Astrocyte (in vitro differentiated cells and primary cell): ENCODE data around the gene CLASRP.

Experiments used
- EZH2 ChIP-seq: IDR thresholded peaks from 2 replicates; pipeline ENCODE4 v1.6.1; 2012; ENCODE audit warnings: mild to moderate bottlenecking, low read length, inconsistent platforms; ENCODE audit not compliant: insufficient read depth
- TF ChIP-seq, protein P1 (sequence below): IDR thresholded peaks from 2 replicates; pipeline ENCODE4 v1.5.1; 2011; ENCODE audit warnings: low read depth, mild to moderate bottlenecking, inconsistent platforms, low read length, moderate library complexity; ENCODE audit not compliant: insufficient read depth

DNA sequence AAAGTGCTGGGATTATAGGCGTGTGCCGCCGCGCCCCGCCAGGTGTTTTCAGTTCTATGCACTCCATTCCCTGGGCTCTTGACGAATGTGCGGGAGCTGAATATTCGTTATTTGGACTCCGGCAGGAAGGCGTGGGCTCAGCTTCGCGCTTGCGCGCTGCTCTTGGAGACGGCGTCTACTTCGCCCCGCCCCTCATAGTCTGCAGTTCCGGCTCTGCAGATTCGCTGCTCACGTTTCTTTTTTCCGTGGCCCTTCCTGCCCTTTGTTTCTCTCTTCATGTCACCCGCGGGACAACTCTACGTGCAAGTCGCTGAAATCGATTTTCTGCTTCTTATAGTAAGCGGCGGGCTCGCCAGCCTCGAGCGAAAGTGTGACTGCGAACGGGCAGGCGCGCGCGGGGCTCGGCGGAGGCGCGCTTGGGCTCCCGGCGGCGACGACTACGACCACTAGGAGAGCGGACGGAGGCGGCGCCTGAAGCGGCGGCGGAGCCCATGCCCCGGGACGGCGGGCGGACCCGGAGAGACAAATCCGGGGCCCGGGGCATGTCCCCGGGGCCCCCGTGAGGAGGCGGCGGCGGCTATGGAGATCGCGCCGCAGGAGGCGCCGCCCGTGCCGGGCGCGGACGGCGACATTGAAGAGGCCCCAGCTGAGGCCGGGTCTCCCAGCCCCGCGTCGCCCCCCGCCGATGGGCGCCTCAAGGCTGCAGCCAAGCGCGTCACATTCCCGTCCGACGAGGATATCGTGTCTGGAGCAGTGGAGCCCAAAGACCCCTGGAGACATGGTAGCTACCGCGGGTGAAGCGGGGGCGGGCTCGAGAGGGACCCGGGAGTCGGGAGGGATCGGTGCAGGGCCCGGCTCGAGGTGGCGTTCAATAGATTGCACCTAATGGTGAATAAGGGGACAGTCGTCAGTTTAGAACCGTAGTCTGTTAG, 54.2 kb downstream of the CLASRP start, which contains the start of gene PPP1R37:
- TF ChIP-seq, protein P1, sequence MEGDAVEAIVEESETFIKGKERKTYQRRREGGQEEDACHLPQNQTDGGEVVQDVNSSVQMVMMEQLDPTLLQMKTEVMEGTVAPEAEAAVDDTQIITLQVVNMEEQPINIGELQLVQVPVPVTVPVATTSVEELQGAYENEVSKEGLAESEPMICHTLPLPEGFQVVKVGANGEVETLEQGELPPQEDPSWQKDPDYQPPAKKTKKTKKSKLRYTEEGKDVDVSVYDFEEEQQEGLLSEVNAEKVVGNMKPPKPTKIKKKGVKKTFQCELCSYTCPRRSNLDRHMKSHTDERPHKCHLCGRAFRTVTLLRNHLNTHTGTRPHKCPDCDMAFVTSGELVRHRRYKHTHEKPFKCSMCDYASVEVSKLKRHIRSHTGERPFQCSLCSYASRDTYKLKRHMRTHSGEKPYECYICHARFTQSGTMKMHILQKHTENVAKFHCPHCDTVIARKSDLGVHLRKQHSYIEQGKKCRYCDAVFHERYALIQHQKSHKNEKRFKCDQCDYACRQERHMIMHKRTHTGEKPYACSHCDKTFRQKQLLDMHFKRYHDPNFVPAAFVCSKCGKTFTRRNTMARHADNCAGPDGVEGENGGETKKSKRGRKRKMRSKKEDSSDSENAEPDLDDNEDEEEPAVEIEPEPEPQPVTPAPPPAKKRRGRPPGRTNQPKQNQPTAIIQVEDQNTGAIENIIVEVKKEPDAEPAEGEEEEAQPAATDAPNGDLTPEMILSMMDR = no peak
- TF ChIP-seq EZH2 = no peak
